ENCODE results near the gene RPS6KA2. TPM values are rescaled to one million over a fixed set of nuclear protein-coding genes. Genes with fewer than 3 reads are reported as not detected.

The RPS6KA2 gene
- total and polyA plus RNA-seq, 2 donors (not counting 1 experiment from before 2014, with no cell fraction given): 2.2 to 16.0 TPM

GRCh38 chr6:166501246-166501645, 125.8 kb downstream of the RPS6KA2 start:
- intact Hi-C loops (cut with micrococcal nuclease): no loop called here
- TF ChIP-seq CTCF (IDR thresholded peaks at IDR 0.05): no peak
- TF ChIP-seq EZH2 (IDR thresholded peaks at IDR 0.05; ENCODE audit: borderline replicate concordance, insufficient read depth, low read depth, low read length, poor library complexity, severe bottlenecking): no peak
- H3K9me3 ChIP-seq (ENCODE audit: control extremely low read depth in 1 of 3, control insufficient read depth in 2 of 3, insufficient read depth in 1 of 3, low read length in 2 of 3): peaks cover 0 to 13% (median 0%) of the 10 kb centered on the region in 3 donors
- POLR2A ChIA-PET: no interaction called here
- H3K4me1 Mint-ChIP-seq: peaks cover 2% of the 10 kb centered on the region
- no peak overlapping the region for H3K4me3 Mint-ChIP-seq
- DNase-seq (no peak), ATAC-seq (ENCODE audit: low read depth) (no peak)
- no peaks in the 10 kb centered on the region for H3K27me3 Mint-ChIP-seq
- H3K9me3 Mint-ChIP-seq (ENCODE audit: insufficient read depth): no peaks in the 10 kb centered on the region
- no peak overlapping the region for H2AFZ ChIP-seq (ENCODE audit: insufficient read depth, low read depth, low read length, poor library complexity, severe bottlenecking)
- no peak overlapping the region for H3K4me2 ChIP-seq (replicated peaks; ENCODE audit: low read depth, low read length, poor library complexity, severe bottlenecking)
- H3K27me3 ChIP-seq (replicated peaks in 1 of 4; ENCODE audit: control extremely low read depth in 1 of 4, control insufficient read depth in 3 of 4, insufficient read depth in 4 of 4, low read length in 3 of 4): no peaks in the 10 kb centered on the region
- H3K36me3 ChIP-seq (replicated peaks in 1 of 2; ENCODE audit: control extremely low read depth in 1 of 2, control insufficient read depth in 1 of 2, extremely low read depth in 1 of 2, insufficient read depth in 2 of 2, low read length in 1 of 2): no peaks in the 10 kb centered on the region
- H3K4me3 ChIP-seq (ENCODE audit: control extremely low read depth in 1 of 5, extremely low read depth in 1 of 5, insufficient read depth in 1 of 5, low read depth in 2 of 5, low read length in 4 of 5): no peak overlapping the region
- no peak overlapping the region for H3K27ac Mint-ChIP-seq
- H4K20me1 ChIP-seq (ENCODE audit: control insufficient read depth, insufficient read depth, low read length, poor library complexity, severe bottlenecking): no peaks in the 10 kb centered on the region
- WGBS (ENCODE audit: insufficient coverage): 94% methylated on average over 11 of the region's 14 CpGs
- CTCF ChIA-PET: no interaction called here
- no peak overlapping the region for H3K9ac ChIP-seq (ENCODE audit: low read length)
- H3K4me1 ChIP-seq (ENCODE audit: control insufficient read depth in 2 of 2, insufficient read depth in 2 of 2, low read length in 2 of 2): no peaks in the 10 kb centered on the region
- no peaks in the 10 kb centered on the region for H3K79me2 ChIP-seq (ENCODE audit: control insufficient read depth, insufficient read depth, low read length)
- no peak overlapping the region for H3K27ac ChIP-seq (ENCODE audit: low read length in 2 of 2)

GRCh38 chr6:166500246-166500645, 126.8 kb downstream of the RPS6KA2 start:
- no peaks in the 10 kb centered on the region for H3K9me3 Mint-ChIP-seq (ENCODE audit: insufficient read depth)
- 82% methylated on average over 7 of the region's 7 CpGs for WGBS (ENCODE audit: insufficient coverage)
- no peak for DNase-seq

More at GRCh38 chr6:166500246-166500645, 126.8 kb downstream of the RPS6KA2 start:
- no peak for ATAC-seq (ENCODE audit: low read depth)
- H4K20me1 ChIP-seq (ENCODE audit: control insufficient read depth, insufficient read depth, low read length, poor library complexity, severe bottlenecking): no peaks in the 10 kb centered on the region
- no peak overlapping the region for H3K4me3 Mint-ChIP-seq
- no peak overlapping the region for H2AFZ ChIP-seq (ENCODE audit: insufficient read depth, low read depth, low read length, poor library complexity, severe bottlenecking)
- no peak for TF ChIP-seq CTCF (IDR thresholded peaks at IDR 0.05)
- TF ChIP-seq EZH2 (IDR thresholded peaks at IDR 0.05; ENCODE audit: borderline replicate concordance, insufficient read depth, low read depth, low read length, poor library complexity, severe bottlenecking): no peak
- ChIA-PET POLR2A (no interaction called here), CTCF (no interaction called here)
- no peak overlapping the region for H3K27ac Mint-ChIP-seq
- no peaks in the 10 kb centered on the region for H3K4me1 ChIP-seq (ENCODE audit: control insufficient read depth in 2 of 2, insufficient read depth in 2 of 2, low read length in 2 of 2)
- H3K79me2 ChIP-seq (ENCODE audit: control insufficient read depth, insufficient read depth, low read length): no peaks in the 10 kb centered on the region
- H3K9me3 ChIP-seq (ENCODE audit: control extremely low read depth in 1 of 3, control insufficient read depth in 2 of 3, insufficient read depth in 1 of 3, low read length in 2 of 3): peaks cover 0 to 13% (median 0%) of the 10 kb centered on the region in 3 donors
- no peak overlapping the region for H3K9ac ChIP-seq (ENCODE audit: low read length)
- no peak overlapping the region for H3K27ac ChIP-seq (ENCODE audit: low read length in 2 of 2)
- H3K4me1 Mint-ChIP-seq: peaks cover 2% of the 10 kb centered on the region
- H3K27me3 Mint-ChIP-seq: no peaks in the 10 kb centered on the region
- intact Hi-C loops (cut with micrococcal nuclease): no loop called here
- no peak overlapping the region for H3K4me2 ChIP-seq (replicated peaks; ENCODE audit: low read depth, low read length, poor library complexity, severe bottlenecking)
- H3K27me3 ChIP-seq (replicated peaks in 1 of 4; ENCODE audit: control extremely low read depth in 1 of 4, control insufficient read depth in 3 of 4, insufficient read depth in 4 of 4, low read length in 3 of 4): no peaks in the 10 kb centered on the region
- no peaks in the 10 kb centered on the region for H3K36me3 ChIP-seq (replicated peaks in 1 of 2; ENCODE audit: control extremely low read depth in 1 of 2, control insufficient read depth in 1 of 2, extremely low read depth in 1 of 2, insufficient read depth in 2 of 2, low read length in 1 of 2)
- no peak overlapping the region for H3K4me3 ChIP-seq (ENCODE audit: control extremely low read depth in 1 of 5, extremely low read depth in 1 of 5, insufficient read depth in 1 of 5, low read depth in 2 of 5, low read length in 4 of 5)

Measured in B cell (primary cell).